Fibroblast of lung (primary cell): ENCODE data around the gene P3H4. TPM values are rescaled to one million over a fixed set of nuclear protein-coding genes. Genes with fewer than 3 reads are reported as not detected.

Experiments used
- DNase-seq, 2 donors: peaks; one replicate each; pipeline versions ENCODE4 v3.0.0 to v3.0.0-alpha.2; 2010; ENCODE audit warnings: low read depth in 2 of 2
- H2AFZ ChIP-seq: 2 replicates; pipeline ENCODE4 v1.5.1; 2012; ENCODE audit warnings: low read length, control low read depth, inconsistent platforms
- H3K27ac ChIP-seq: 2 replicates; pipeline ENCODE4 v1.5.1; 2011; ENCODE audit warnings: low read length, control low read depth; ENCODE audit not compliant: insufficient read depth
- H3K27me3 ChIP-seq: 2 replicates; pipeline ENCODE4 v1.5.1; 2011; ENCODE audit warnings: mild to moderate bottlenecking, low read length; ENCODE audit not compliant: control insufficient read depth, insufficient read depth
- H3K36me3 ChIP-seq: 2 replicates; pipeline ENCODE4 v1.5.1; 2011; ENCODE audit warnings: low read length; ENCODE audit not compliant: control insufficient read depth, insufficient read depth
- H3K4me1 ChIP-seq: 2 replicates; pipeline ENCODE4 v1.5.1; 2011; ENCODE audit warnings: low read length; ENCODE audit not compliant: control insufficient read depth, insufficient read depth; ENCODE audit errors: extremely low read depth
- H3K4me2 ChIP-seq: 2 replicates; pipeline ENCODE4 v1.5.1; 2011; ENCODE audit warnings: low read length, control low read depth; ENCODE audit not compliant: insufficient read depth; ENCODE audit errors: extremely low read depth
- H3K4me3 ChIP-seq, 4 experiments: fragments of 200-600 bp in 1 of 4; sonication (generic) in 1 of 4; replicated peaks in 1 of 4; 2 replicates each; pipeline ENCODE4 v1.5.1; 2011 to 2016; ENCODE audit warnings: low read length in 4 of 4, low read depth in 3 of 4, mild to moderate bottlenecking in 3 of 4, control low read depth in 2 of 4, inconsistent platforms in 1 of 4, mixed read lengths in 1 of 4; ENCODE audit not compliant: insufficient read depth in 1 of 4; ENCODE audit errors: control extremely low read depth in 1 of 4
- H3K79me2 ChIP-seq: 2 replicates; pipeline ENCODE4 v1.5.1; 2012; ENCODE audit warnings: mild to moderate bottlenecking, low read length, inconsistent platforms; ENCODE audit not compliant: control insufficient read depth, insufficient read depth
- H3K9ac ChIP-seq: 2 replicates; pipeline ENCODE4 v1.5.1; 2011; ENCODE audit warnings: mild to moderate bottlenecking, low read length, control low read depth; ENCODE audit not compliant: insufficient read depth
- H3K9me3 ChIP-seq: 2 replicates; pipeline ENCODE4 v1.5.1; 2012; ENCODE audit warnings: low read depth, low read length; ENCODE audit not compliant: control insufficient read depth, insufficient read depth
- H4K20me1 ChIP-seq: 2 replicates; pipeline ENCODE4 v1.5.1; 2011; ENCODE audit warnings: low read length; ENCODE audit not compliant: control insufficient read depth, insufficient read depth; ENCODE audit errors: extremely low read depth
- CTCF ChIP-seq, 2 donors: IDR thresholded peaks in 1 of 2; conservative IDR thresholded peaks in 1 of 2; 1 replicate in 1 of 2; 2 replicates in 1 of 2; pipeline ENCODE4 v1.5.1; 2011 to 2012; ENCODE audit warnings: low read length in 2 of 2, control low read depth in 1 of 2, inconsistent platforms in 1 of 2, low read depth in 1 of 2, mild to moderate bottlenecking in 1 of 2
- EZH2 ChIP-seq: IDR thresholded peaks from 2 replicates; pipeline ENCODE4 v1.5.1; 2012; ENCODE audit warnings: low read length, control low read depth, mild to moderate bottlenecking; ENCODE audit errors: missing control alignments
- polyA plus RNA-seq, 2 donors: library from polyadenylated mRNA; depleted of rRNA in 1 of 2; stranded (reverse) in 1 of 2; unstranded in 1 of 2; fragments of >200 nt; gene quantifications; 2 replicates each; pipeline ENCODE4 v1.2.1, GENCODE V29; 2011 to 2012; ENCODE audit warnings: missing spikeins in 1 of 2
- total RNA-seq: library from RNA; depleted of rRNA; stranded (reverse); fragments of >200 nt; gene quantifications from 2 replicates; pipeline ENCODE4 v1.2.1, GENCODE V29; 2014

Gene P3H4
- total and polyA plus RNA-seq, 2 donors (not counting 1 experiment from before 2014, with no cell fraction given): 36.8 to 37.0 TPM

- DNase-seq: peak; percentile 51 to 79
- H2AFZ ChIP-seq: no peak overlapping the region
- H3K4me3 ChIP-seq: no peak overlapping the region
- peak overlapping the region; percentile 44 for H3K4me2 ChIP-seq
- H3K27me3 ChIP-seq: no peaks in the 10 kb centered on the region
- no peak overlapping the region for H3K9ac ChIP-seq
- H3K27ac ChIP-seq: no peak overlapping the region
- no peaks in the 10 kb centered on the region for H3K79me2 ChIP-seq
- TF ChIP-seq EZH2: no peak
- no peaks in the 10 kb centered on the region for H4K20me1 ChIP-seq
- H3K36me3 ChIP-seq: peaks cover 3% of the 10 kb centered on the region
- H3K9me3 ChIP-seq: no peaks in the 10 kb centered on the region
- peaks cover 3% of the 10 kb centered on the region for H3K4me1 ChIP-seq
Measured at GRCh38 chr17:41800601-41801373, 11.0 kb downstream of the P3H4 start.

- no peaks in the 10 kb centered on the region for H3K9me3 ChIP-seq
- H3K79me2 ChIP-seq: no peaks in the 10 kb centered on the region
- no peak for DNase-seq
Measured at GRCh38 chr17:41799366-41799765, 12.4 kb downstream of the P3H4 start.

GRCh38 chr17:41797377-41797776 lies 14.4 kb downstream of the P3H4 start:
- Histone ChIP-seq H3K27ac (no peak overlapping the region), H2AFZ (no peak overlapping the region), H4K20me1 (no peaks in the 10 kb centered on the region), H3K4me2 (no peak overlapping the region), H3K9me3 (no peaks in the 10 kb centered on the region), H3K4me1 (peaks cover 15% of the 10 kb centered on the region), H3K4me3 (no peak overlapping the region), H3K79me2 (no peaks in the 10 kb centered on the region), H3K27me3 (no peaks in the 10 kb centered on the region), H3K9ac (no peak overlapping the region), H3K36me3 (peaks cover 1% of the 10 kb centered on the region)
- TF ChIP-seq CTCF (conservative IDR thresholded peaks at IDR 0.05 in 1 of 2, IDR thresholded peaks at IDR 0.05 in 1 of 2; ENCODE audit: low read depth in 1 of 2, low read length in 2 of 2) (no peak), EZH2 (no peak)
- no peak for DNase-seq

More at GRCh38 chr17:41799366-41799765, 12.4 kb downstream of the P3H4 start:
- no peaks in the 10 kb centered on the region for H4K20me1 ChIP-seq
- H3K4me2 ChIP-seq: no peak overlapping the region
- H2AFZ ChIP-seq: no peak overlapping the region
- no peak overlapping the region for H3K4me3 ChIP-seq
- peaks cover 3% of the 10 kb centered on the region for H3K36me3 ChIP-seq
- no peak overlapping the region for H3K27ac ChIP-seq
- TF ChIP-seq CTCF (conservative IDR thresholded peaks at IDR 0.05 in 1 of 2, IDR thresholded peaks at IDR 0.05 in 1 of 2; ENCODE audit: low read depth in 1 of 2, low read length in 2 of 2) (no peak), EZH2 (no peak)
- H3K4me1 ChIP-seq: peaks cover 3% of the 10 kb centered on the region
- no peak overlapping the region for H3K9ac ChIP-seq
- no peaks in the 10 kb centered on the region for H3K27me3 ChIP-seq
